Measurements from ENCODE around the gene JAM3.
"Not testable (repeated sequence)": the region's sequence is repeated elsewhere in the genome, so short reads cannot be mapped to it uniquely, and the experiment has no call there.

GRCh38 chr11:134113787-134114186, 44.9 kb downstream of the JAM3 start:
- not testable (repeated sequence) for TF ChIP-seq POLR2AphosphoS5 (IDR thresholded peaks at IDR 0.05; ENCODE audit: borderline replicate concordance, low read depth, low read length); EZH2 (IDR thresholded peaks at IDR 0.05); FOXP2 (optimal IDR thresholded peaks at IDR 0.05; ENCODE audit: control extremely low read depth, extremely low read length, insufficient read depth)

Measured in SK-N-MC (cell line).